Gastrocnemius medialis (tissue), 4 donors: Measurements from ENCODE around the gene RNF115. TPM values are rescaled to one million over a fixed set of nuclear protein-coding genes. Genes with fewer than 3 reads are reported as not detected.

Source experiments
- ATAC-seq, 2 donors: fragments of 150-250 bp; one replicate each; pipeline ENCODE4 v1.9.1; 2016
- DNase-seq, 2 donors: peaks; one replicate each; pipeline ENCODE4 v3.0.0-alpha.2; 2019
- H3K27ac ChIP-seq, 4 donors: fragments of 200-600 bp; sonication (generic); 1 replicate in 1 of 4; 2 replicates in 3 of 4; pipeline ENCODE4 v1.5.1; 2016 to 2018; ENCODE audit warnings: mild to moderate bottlenecking in 2 of 4, moderate library complexity in 1 of 4
- H3K27me3 ChIP-seq, 3 donors: fragments of 200-600 bp; sonication (generic) in 2 of 3; 1 replicate in 1 of 3; 2 replicates in 2 of 3; pipeline versions ENCODE4 v1.5.1 to v1.6.0; 2016 to 2019; ENCODE audit warnings: mild to moderate bottlenecking in 1 of 3, moderate library complexity in 1 of 3
- H3K36me3 ChIP-seq, 2 donors: fragments of 200-600 bp; sonication (generic) in 1 of 2; one replicate each; pipeline ENCODE4 v1.5.1; 2017 to 2018
- H3K4me1 ChIP-seq, 2 donors: fragments of 200-600 bp; sonication (generic) in 1 of 2; one replicate each; pipeline ENCODE4 v1.5.1; 2016 to 2017; ENCODE audit warnings: mild to moderate bottlenecking in 2 of 2
- H3K4me3 ChIP-seq, 4 donors: fragments of 200-600 bp; sonication (generic) in 3 of 4; 1 replicate in 1 of 4; 2 replicates in 3 of 4; pipeline ENCODE4 v1.5.1; 2016 to 2019; ENCODE audit warnings: mild to moderate bottlenecking in 2 of 4
- H3K9me3 ChIP-seq, 3 donors: fragments of 200-600 bp; sonication (generic) in 2 of 3; 1 replicate in 1 of 3; 2 replicates in 2 of 3; pipeline ENCODE4 v1.5.1; 2016 to 2019
- POLR2A ChIP-seq, 2 donors: fragments of 450-650 bp; IDR thresholded peaks; one replicate each; pipeline ENCODE4 v1.6.1; 2017; ENCODE audit warnings: antibody characterized with exemption in 2 of 2, mild to moderate bottlenecking in 2 of 2, moderate library complexity in 2 of 2
- in situ Hi-C, 4 donors: fragments of 200-750 bp; cut with MboI; loops; one replicate each; pipeline versions ENCODE4 v1.15.0 to v1.8.0; 2017; ENCODE audit warnings: low sequenced_read_pairs in 4 of 4
- intact Hi-C: fragments of 100-400 bp; cut with DNase I; formaldehyde crosslinking; loops from one replicate; pipeline ENCODE4 v1.15.1; 2023; ENCODE audit warnings: low total_unique reads
- total RNA-seq, 4 donors: library from RNA; depleted of rRNA; stranded (reverse); fragments of >200 nt; gene quantifications; one replicate each; pipeline versions ENCODE4 v1.1.0 to v1.2.3, GENCODE V29; 2016
- TF ChIP-seq, protein P1 (sequence below), 5 experiments: fragments of 450-650 bp in 3 of 5; fragments of 200-600 bp in 2 of 5; sonication (generic) in 2 of 5; IDR thresholded peaks in 4 of 5; conservative IDR thresholded peaks in 1 of 5; 1 replicate in 4 of 5; 2 replicates in 1 of 5; pipeline ENCODE4 v1.5.1; 2016 to 2019; ENCODE audit warnings: antibody characterized with exemption in 5 of 5, mild to moderate bottlenecking in 3 of 5, moderate library complexity in 3 of 5

RNF115 gene
- total RNA-seq, 4 donors from 2014 or later: 16.1 to 65.4 (median 37.3) TPM

DNA sequence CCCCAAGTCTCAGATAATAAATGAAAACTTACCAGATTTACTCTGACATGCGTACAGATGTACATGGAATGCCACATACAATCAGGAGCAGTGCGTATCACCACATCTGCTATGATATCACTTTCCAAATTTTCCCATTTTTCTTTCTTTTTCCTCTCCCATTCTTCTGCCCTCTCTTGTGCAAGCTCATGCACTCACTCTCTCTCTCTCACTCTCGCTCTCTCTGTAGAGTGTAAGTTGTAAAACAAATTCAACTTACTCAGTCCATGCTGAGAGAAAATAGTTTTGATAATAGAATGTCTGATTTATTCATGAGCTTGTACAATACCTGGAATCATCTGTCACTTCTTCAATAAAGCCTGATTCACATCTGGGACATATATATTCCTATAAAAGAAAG, 35.3 kb downstream of the RNF115 start:
- in situ Hi-C loops (no loop called here), intact Hi-C loops (no loop called here)
- no peak for TF ChIP-seq POLR2A (IDR thresholded peaks at IDR 0.05)
- TF ChIP-seq, protein P1, sequence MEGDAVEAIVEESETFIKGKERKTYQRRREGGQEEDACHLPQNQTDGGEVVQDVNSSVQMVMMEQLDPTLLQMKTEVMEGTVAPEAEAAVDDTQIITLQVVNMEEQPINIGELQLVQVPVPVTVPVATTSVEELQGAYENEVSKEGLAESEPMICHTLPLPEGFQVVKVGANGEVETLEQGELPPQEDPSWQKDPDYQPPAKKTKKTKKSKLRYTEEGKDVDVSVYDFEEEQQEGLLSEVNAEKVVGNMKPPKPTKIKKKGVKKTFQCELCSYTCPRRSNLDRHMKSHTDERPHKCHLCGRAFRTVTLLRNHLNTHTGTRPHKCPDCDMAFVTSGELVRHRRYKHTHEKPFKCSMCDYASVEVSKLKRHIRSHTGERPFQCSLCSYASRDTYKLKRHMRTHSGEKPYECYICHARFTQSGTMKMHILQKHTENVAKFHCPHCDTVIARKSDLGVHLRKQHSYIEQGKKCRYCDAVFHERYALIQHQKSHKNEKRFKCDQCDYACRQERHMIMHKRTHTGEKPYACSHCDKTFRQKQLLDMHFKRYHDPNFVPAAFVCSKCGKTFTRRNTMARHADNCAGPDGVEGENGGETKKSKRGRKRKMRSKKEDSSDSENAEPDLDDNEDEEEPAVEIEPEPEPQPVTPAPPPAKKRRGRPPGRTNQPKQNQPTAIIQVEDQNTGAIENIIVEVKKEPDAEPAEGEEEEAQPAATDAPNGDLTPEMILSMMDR (IDR thresholded peaks at IDR 0.05 in 4 of 5, conservative IDR thresholded peaks at IDR 0.05 in 1 of 5): no peak
- Histone ChIP-seq H3K4me1 (peaks cover 24 to 35% of the 10 kb centered on the region in 2 donors), H3K27ac (no peak overlapping the region), H3K36me3 (peaks cover 0 to 15% of the 10 kb centered on the region in 2 donors), H3K4me3 (no peak overlapping the region), H3K27me3 (no peaks in the 10 kb centered on the region), H3K9me3 (no peaks in the 10 kb centered on the region)
- ATAC-seq (no peak), DNase-seq (no peak)

DNA sequence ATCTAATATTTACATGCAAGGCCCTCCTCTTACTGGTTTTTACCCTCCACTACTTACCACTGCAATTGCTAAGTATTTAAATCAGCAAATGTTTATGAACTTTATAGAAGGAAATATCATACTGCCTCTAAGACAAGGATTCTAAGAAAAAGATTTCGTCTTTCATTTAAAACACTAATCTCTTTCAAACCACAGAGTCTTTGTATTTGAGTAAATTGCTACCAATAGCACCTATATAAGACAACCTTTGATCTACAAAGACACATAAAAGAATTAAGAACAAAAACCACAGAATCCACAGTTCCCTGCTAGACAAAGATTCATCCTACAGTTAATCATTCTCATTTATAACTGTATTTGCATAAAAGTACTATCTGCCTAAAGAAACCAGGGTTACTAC, 37.6 kb downstream of the RNF115 start:
- intact Hi-C loops: no loop called here
- no peaks in the 10 kb centered on the region for H3K27me3 ChIP-seq

DNA sequence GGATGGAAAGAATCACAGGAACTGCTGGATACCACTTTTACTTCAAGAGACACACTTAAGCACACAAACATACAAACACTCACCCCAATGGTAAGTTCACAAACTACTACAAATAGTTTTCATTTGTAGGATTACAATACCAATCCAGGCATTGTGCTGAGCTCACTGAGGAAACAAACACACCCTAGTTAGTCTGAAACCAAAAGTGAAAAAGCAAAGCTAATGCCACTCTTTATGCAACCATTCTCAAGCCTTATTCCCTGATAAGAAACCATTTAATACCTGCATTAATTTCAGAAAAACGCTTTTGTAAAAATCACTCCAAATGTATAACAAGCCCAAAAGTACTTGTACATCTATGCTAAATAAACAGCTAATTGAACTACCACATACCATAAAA, 38.3 kb downstream of the RNF115 start:
- H3K36me3 ChIP-seq: peaks cover 0 to 11% of the 10 kb centered on the region in 2 donors
- no peaks in the 10 kb centered on the region for H3K27me3 ChIP-seq
- H3K4me3 ChIP-seq: no peak overlapping the region
- in situ Hi-C loops (no loop called here), intact Hi-C loops (no loop called here)
- no peak for TF ChIP-seq POLR2A (IDR thresholded peaks at IDR 0.05)
- TF ChIP-seq, protein P1 (IDR thresholded peaks at IDR 0.05 in 4 of 5, conservative IDR thresholded peaks at IDR 0.05 in 1 of 5): no peak
- ATAC-seq (no peak), DNase-seq (no peak)
- peaks cover 42 to 44% of the 10 kb centered on the region in 2 donors for H3K4me1 ChIP-seq
- no peaks in the 10 kb centered on the region for H3K9me3 ChIP-seq
- H3K27ac ChIP-seq: peak overlapping the region; percentile 77 to 86 (median 84)

More for the DNA sequence above, 37.6 kb downstream of the RNF115 start:
- no peaks in the 10 kb centered on the region for H3K9me3 ChIP-seq
- no peak for ATAC-seq
- peaks cover 0 to 11% of the 10 kb centered on the region in 2 donors for H3K36me3 ChIP-seq
- DNase-seq: no peak
- peaks cover 35 to 38% of the 10 kb centered on the region in 2 donors for H3K4me1 ChIP-seq
- H3K27ac ChIP-seq: peak overlapping the region; percentile 77 to 86 (median 84)
- no peak overlapping the region for H3K4me3 ChIP-seq
- no peak for TF ChIP-seq POLR2A (IDR thresholded peaks at IDR 0.05)
- TF ChIP-seq, protein P1 (IDR thresholded peaks at IDR 0.05 in 4 of 5, conservative IDR thresholded peaks at IDR 0.05 in 1 of 5): no peak
- in situ Hi-C loops: no loop called here

DNA sequence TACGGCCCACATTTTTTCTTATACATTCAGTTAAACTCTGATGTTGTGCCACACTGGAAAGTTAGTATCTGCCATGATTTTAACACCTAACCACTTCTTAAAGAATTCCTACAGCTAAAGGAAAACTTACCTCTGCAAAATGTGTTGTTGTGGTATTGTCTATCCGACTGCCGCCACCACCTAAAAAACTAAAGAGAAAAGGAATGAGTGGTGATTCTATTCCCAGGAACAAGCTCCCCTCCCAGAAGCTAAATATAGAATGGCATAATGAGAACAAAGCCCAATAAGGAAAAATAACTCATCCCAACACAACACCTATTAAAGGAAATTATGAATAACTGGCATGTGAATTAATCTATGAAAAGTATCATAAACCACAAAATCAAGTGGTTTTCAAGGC, 39.5 kb downstream of the RNF115 start:
- Histone ChIP-seq H3K27ac (peak overlapping the region; percentile 77 to 86 (median 84)), H3K4me1 (peaks cover 43 to 46% of the 10 kb centered on the region in 2 donors), H3K27me3 (no peaks in the 10 kb centered on the region), H3K36me3 (peaks cover 0 to 11% of the 10 kb centered on the region in 2 donors), H3K4me3 (peak overlapping the region; percentile 7 to 58 (median 34)), H3K9me3 (no peaks in the 10 kb centered on the region)
- TF ChIP-seq, protein P1 (IDR thresholded peaks at IDR 0.05 in 4 of 5, conservative IDR thresholded peaks at IDR 0.05 in 1 of 5): no peak
- peak in 1 of 2 donors; percentile 67 for TF ChIP-seq POLR2A (IDR thresholded peaks at IDR 0.05)
- peak; percentile 29 to 38 for ATAC-seq
- intact Hi-C loops (no loop called here), in situ Hi-C loops (no loop called here)
- DNase-seq: no peak
